ENCODE results near the gene DOCK1. TPM values are rescaled to one million over a fixed set of nuclear protein-coding genes. Genes with fewer than 3 reads are reported as not detected.

Gene DOCK1
- polyA plus RNA-seq, 1 of the 3 experiments (the other 2 are of a cell fraction) = 15.5 TPM

GRCh38 chr10:127344346-127344745 is 439.1 kb downstream of the DOCK1 start:
- Histone ChIP-seq H2AFZ (ENCODE audit: low read depth) (no peak overlapping the region), H3K4me1 (ENCODE audit: control insufficient read depth in 1 of 2, insufficient read depth in 2 of 2, low read depth in 1 of 2, low read length in 1 of 2) (no peaks in the 10 kb centered on the region), H3K4me3 (ENCODE audit: low read depth in 2 of 2, low read length in 1 of 2) (no peak overlapping the region), H3K4me2 (no peak overlapping the region), H3K79me2 (ENCODE audit: insufficient read depth) (no peaks in the 10 kb centered on the region), H3F3A (replicated peaks; ENCODE audit: insufficient read depth) (no peaks in the 10 kb centered on the region), H4K20me1 (ENCODE audit: insufficient read depth) (no peaks in the 10 kb centered on the region), H3K9ac (no peak overlapping the region), H3K27me3 (ENCODE audit: insufficient read depth) (no peaks in the 10 kb centered on the region), H3K27ac (ENCODE audit: low read depth in 2 of 2, low read length in 1 of 2) (no peak overlapping the region), H3K36me3 (replicated peaks in 1 of 2; ENCODE audit: control insufficient read depth in 1 of 2, insufficient read depth in 2 of 2, low read length in 1 of 2) (peaks cover 11 to 20% of the 10 kb centered on the region in 2 experiments), H3K9me2 (no peaks in the 10 kb centered on the region), H3K9me3 (no peaks in the 10 kb centered on the region)
- WGBS (ENCODE audit: low lambda C conversion rate) = 93% methylated on average over 6 of the region's 6 CpGs
- POLR2A ChIA-PET = no interaction called here
- DNase-seq = no peak
- CTCF ChIA-PET = no interaction called here
- TF ChIP-seq FOSL2 (IDR thresholded peaks at IDR 0.05; ENCODE audit: borderline replicate concordance, low read depth) (no peak), MXI1 (IDR thresholded peaks at IDR 0.05; ENCODE audit: low read depth, low read length) (no peak), SIN3A (IDR thresholded peaks at IDR 0.05; ENCODE audit: borderline replicate concordance, low read depth, low read length) (no peak), TEAD4 (IDR thresholded peaks at IDR 0.05; ENCODE audit: borderline replicate concordance, insufficient read depth) (no peak), EP300 (IDR thresholded peaks at IDR 0.05; ENCODE audit: borderline replicate concordance in 1 of 2, low read depth in 1 of 2, low read length in 1 of 2) (no peak), CHD2 (IDR thresholded peaks at IDR 0.05; ENCODE audit: low read length, partially characterized antibody) (no peak), RAD21 (IDR thresholded peaks at IDR 0.05; ENCODE audit: low read length) (no peak), POLR2AphosphoS5 (IDR thresholded peaks at IDR 0.05; ENCODE audit: low read depth, low read length) (no peak)
- TF ChIP-seq, protein P1, sequence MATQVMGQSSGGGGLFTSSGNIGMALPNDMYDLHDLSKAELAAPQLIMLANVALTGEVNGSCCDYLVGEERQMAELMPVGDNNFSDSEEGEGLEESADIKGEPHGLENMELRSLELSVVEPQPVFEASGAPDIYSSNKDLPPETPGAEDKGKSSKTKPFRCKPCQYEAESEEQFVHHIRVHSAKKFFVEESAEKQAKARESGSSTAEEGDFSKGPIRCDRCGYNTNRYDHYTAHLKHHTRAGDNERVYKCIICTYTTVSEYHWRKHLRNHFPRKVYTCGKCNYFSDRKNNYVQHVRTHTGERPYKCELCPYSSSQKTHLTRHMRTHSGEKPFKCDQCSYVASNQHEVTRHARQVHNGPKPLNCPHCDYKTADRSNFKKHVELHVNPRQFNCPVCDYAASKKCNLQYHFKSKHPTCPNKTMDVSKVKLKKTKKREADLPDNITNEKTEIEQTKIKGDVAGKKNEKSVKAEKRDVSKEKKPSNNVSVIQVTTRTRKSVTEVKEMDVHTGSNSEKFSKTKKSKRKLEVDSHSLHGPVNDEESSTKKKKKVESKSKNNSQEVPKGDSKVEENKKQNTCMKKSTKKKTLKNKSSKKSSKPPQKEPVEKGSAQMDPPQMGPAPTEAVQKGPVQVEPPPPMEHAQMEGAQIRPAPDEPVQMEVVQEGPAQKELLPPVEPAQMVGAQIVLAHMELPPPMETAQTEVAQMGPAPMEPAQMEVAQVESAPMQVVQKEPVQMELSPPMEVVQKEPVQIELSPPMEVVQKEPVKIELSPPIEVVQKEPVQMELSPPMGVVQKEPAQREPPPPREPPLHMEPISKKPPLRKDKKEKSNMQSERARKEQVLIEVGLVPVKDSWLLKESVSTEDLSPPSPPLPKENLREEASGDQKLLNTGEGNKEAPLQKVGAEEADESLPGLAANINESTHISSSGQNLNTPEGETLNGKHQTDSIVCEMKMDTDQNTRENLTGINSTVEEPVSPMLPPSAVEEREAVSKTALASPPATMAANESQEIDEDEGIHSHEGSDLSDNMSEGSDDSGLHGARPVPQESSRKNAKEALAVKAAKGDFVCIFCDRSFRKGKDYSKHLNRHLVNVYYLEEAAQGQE (IDR thresholded peaks at IDR 0.05; ENCODE audit: low read depth, low read length) = no peak
- TF ChIP-seq, protein P2, sequence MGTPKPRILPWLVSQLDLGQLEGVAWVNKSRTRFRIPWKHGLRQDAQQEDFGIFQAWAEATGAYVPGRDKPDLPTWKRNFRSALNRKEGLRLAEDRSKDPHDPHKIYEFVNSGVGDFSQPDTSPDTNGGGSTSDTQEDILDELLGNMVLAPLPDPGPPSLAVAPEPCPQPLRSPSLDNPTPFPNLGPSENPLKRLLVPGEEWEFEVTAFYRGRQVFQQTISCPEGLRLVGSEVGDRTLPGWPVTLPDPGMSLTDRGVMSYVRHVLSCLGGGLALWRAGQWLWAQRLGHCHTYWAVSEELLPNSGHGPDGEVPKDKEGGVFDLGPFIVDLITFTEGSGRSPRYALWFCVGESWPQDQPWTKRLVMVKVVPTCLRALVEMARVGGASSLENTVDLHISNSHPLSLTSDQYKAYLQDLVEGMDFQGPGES (IDR thresholded peaks at IDR 0.05; ENCODE audit: low read depth, low read length) = no peak
- TF ChIP-seq, protein P3, sequence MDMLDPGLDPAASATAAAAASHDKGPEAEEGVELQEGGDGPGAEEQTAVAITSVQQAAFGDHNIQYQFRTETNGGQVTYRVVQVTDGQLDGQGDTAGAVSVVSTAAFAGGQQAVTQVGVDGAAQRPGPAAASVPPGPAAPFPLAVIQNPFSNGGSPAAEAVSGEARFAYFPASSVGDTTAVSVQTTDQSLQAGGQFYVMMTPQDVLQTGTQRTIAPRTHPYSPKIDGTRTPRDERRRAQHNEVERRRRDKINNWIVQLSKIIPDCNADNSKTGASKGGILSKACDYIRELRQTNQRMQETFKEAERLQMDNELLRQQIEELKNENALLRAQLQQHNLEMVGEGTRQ (IDR thresholded peaks at IDR 0.05; ENCODE audit: borderline replicate concordance, low read depth, low read length) = no peak
- TF ChIP-seq, protein P4, sequence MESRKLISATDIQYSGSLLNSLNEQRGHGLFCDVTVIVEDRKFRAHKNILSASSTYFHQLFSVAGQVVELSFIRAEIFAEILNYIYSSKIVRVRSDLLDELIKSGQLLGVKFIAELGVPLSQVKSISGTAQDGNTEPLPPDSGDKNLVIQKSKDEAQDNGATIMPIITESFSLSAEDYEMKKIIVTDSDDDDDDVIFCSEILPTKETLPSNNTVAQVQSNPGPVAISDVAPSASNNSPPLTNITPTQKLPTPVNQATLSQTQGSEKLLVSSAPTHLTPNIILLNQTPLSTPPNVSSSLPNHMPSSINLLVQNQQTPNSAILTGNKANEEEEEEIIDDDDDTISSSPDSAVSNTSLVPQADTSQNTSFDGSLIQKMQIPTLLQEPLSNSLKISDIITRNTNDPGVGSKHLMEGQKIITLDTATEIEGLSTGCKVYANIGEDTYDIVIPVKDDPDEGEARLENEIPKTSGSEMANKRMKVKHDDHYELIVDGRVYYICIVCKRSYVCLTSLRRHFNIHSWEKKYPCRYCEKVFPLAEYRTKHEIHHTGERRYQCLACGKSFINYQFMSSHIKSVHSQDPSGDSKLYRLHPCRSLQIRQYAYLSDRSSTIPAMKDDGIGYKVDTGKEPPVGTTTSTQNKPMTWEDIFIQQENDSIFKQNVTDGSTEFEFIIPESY (IDR thresholded peaks at IDR 0.05; ENCODE audit: borderline replicate concordance, low read depth) = no peak

Measured in SK-N-SH (cell line).